Stimulated activated CD8-positive, alpha-beta memory T cell treated with anti-CD3 and anti-CD28 coated beads, Interleukin-15, amount 100 ng/mL, for 24 hours (primary cell): ENCODE data around the gene SLC12A8.

ENCODE experiments used
- DNase-seq: peaks from one replicate; pipeline ENCODE4 v3.0.0-alpha.2; 2020; ENCODE audit warnings: low read depth

SLC12A8 gene

DNA sequence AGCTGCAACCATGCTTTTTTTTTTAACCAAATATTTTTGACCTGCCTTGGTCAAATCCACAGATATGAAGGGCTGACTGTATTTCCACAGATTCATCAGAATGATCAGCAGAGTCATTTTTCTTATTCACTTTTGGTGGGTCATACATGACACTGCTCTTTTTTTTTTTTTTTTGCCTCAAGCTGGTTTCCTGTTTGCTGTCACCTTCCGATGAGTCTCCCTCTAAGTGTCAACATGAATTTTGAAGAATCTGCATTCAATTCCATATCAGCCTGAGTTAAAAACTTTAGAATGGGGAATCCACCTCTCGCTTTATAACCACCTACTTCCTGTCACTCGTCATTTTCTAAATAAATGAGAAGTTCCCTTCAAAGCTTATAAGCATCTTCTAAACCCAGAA lies 2.2 kb upstream of the SLC12A8 start:
- no peak for DNase-seq

DNA sequence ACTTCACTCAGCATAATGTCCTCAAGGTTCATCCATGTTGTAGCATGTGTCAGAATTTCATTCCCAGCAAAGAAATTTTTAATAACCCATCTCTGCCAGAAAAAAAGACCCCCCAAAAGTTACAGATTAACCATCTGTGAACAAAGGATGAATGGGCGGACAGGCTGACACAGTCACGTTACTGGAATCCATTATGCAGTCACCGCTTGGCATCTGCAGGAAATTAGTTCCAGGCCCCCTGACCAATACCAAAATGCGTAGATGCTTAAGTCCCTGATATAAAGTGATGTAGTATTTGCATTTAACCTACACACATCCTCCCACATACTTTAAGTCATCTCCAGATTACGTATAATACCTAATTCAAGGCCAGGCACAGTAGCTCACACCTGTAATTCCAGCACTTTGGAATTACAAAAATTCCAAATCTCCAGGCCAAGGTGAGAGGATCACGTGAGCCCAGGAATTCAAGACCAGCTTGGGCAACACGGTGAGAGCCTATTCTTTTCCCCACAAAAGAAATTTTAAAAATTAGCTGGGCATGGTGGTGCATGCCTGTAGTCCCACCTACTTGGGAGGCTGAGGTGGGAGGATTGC lies 1.5 kb upstream of the SLC12A8 start:
- DNase-seq: no peak

GRCh38 chr3:125213364-125213755 lies 812 bp upstream of the SLC12A8 start:
- no peak for DNase-seq

GRCh38 chr3:125212091-125212508 lies 448 bp downstream of the SLC12A8 start:
- DNase-seq: no peak

DNA sequence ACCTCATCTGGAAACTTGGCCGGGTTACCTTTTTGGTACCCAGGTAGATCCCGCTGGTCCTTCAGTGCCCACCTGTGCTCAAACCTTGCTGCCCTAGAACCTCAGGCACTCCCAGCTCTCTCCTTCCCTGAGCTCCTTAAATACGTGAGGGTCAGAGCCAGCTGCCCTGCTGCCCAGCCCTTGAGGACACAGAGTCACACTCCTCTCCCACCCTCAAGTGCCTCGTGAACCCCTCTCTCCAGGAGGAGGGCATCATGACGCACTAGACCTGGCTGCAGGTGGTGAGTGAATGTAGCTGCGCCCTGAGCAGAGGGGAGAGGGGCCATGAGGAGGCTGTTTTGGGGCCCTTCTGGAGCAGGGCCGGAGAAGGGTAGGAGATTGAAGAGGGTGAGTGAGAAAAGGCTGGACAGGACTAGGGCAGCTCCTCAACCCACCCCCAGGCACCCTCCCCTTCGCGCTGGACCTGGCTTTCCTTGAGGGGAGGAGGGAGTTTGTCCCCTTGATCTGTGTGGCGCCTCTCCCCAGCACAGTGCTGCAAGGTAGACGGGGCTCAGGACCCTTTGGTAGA lies 941 bp downstream of the SLC12A8 start:
- DNase-seq: no peak

- DNase-seq: no peak
Measured at GRCh38 chr3:125207949-125208568, 4.5 kb downstream of the SLC12A8 start.

- no peak for DNase-seq
Measured at GRCh38 chr3:125207507-125207906, 5.0 kb downstream of the SLC12A8 start.

- DNase-seq: no peak
Measured at GRCh38 chr3:125206934-125207333, 5.6 kb downstream of the SLC12A8 start.

GRCh38 chr3:125203731-125204130 lies 8.8 kb downstream of the SLC12A8 start:
- no peak for DNase-seq

- DNase-seq: no peak
Measured at GRCh38 chr3:125202197-125202596, 10.4 kb downstream of the SLC12A8 start.

DNA sequence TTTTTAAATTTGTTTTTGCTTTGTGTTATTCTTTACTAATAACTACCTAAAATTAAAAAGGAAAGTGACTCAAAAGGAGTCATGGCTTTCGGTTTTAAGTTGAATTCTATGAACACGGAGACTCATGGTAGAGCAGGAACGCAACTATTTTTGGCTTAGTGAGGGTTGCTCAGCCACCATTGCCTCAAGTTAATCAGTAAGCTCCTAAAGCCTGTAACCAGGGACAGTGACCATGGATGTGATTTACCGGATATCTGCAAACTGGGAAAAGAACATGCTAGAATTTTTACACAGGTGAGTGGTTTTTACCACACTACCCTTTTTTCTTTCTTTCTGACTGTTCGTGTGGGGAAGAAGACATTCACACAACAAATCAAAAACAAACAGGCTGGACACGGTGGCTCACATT lies 11.8 kb downstream of the SLC12A8 start:
- no peak for DNase-seq

DNA sequence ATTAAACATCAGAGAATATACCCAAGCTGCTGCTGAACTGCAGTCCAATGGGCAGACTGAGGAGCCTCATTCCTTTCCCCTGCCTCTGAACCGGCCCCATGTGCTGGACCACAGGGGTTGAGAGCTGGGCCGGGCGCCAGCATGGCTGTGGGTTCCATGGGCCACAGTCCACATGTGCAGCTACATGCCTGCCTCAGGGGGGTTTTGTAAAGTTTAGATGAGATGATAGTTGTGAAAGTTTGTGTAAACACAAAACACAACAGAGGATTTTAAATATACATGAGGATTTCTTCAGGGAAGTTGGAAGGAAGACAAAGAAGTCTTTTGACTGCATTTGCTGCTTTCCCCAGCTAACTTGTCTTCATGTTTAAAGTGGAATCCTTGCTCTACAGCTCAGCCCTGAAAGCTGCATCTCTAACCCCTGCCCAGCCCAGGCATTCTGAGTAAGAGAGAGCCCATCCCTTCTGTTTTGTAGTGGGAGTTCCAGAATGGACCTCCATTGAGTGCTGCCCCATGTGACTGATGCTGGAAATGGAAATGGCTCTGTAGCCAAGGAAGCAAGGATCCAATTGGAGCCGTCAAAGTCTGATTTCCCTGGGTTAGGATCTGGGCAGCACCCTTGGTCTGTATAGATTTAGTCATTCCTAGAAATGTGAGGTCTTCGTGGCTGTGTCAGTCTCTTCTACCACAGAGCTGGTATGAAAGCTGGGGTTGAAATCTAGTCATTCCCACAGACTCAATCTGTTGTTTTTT lies 17.5 kb downstream of the SLC12A8 start:
- no peak for DNase-seq

- DNase-seq: no peak
Measured at GRCh38 chr3:125194061-125194848, 18.3 kb downstream of the SLC12A8 start.

GRCh38 chr3:125192190-125193035 lies 20.1 kb downstream of the SLC12A8 start:
- DNase-seq: no peak

- no peak for DNase-seq
Measured at GRCh38 chr3:125191730-125192129, 20.8 kb downstream of the SLC12A8 start.

DNA sequence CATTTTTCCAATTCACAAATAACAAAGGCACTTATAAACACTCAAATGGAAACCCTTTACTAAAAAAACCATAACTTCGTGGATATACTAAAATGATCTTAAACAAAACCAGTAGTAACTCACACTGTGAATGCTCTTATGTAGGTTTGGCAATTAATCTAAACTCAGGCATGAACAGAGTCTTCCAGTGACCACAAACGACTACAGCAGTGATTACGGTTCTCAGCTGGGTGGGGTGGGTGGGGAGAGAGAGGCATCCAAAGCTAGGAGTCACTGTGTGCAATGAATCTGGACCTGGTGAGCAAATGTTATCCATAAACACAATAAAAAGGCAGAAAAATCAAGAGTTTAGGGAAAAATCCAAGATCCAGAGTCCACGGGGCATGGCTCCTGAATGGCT lies 21.3 kb downstream of the SLC12A8 start:
- DNase-seq: no peak

DNA sequence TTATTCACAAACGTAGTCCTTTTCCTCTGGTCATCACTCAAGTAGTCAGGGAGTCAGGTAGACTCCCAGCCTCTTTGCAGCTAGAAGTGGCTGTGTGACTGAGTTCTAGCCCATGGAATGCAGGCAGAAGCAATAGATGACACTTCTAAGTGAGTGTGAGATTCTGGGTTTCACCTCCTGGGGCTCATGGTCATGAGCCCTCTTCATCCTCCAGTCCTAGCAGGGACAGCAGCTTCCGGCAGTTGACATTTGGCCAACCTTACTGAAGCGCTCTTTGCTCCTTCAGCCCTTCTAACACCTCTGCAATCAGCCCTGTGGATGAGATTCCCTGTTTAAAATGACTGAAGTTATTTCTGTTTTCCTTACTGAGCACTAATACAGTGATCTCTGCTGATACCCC lies 21.8 kb downstream of the SLC12A8 start:
- no peak for DNase-seq

DNA sequence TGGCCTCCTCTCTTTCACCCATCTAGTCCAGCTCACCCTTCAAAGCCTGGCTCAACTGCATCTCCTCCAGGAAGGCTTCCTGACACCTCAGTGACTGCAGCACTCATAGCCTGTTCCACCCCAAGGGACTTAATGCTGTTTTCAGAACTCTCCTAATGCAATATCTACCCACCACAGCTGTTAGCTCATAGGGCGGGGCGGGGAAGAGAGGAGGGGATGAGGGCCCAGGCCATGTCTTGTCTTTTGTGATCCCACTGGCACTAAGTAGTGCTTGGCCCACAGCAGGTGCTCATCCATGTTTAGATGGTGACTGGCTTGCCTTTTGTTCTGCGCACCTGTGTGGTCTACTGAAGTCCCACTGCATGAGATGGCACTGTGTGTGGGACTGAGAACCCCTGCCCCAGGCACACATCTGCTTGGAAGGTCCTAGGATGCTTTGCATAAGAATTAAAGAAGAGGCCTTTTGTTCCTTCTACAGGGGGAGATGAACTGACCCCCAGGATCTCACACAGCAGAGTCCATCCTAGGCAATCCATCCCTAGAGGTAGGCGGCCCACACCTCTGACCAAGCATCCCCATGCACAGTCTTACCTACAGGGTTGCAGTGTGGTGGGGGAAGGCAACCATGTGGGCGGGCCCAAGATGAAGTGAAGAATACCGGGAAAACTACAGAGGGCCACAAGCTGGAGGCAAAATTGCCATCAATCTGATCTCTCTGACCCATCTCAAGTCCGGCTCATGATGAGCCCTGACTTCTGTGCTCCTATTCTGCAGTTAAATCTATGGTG lies 23.0 kb downstream of the SLC12A8 start:
- DNase-seq: no peak

- no peak for DNase-seq
Measured at GRCh38 chr3:125188955-125189354, 23.6 kb downstream of the SLC12A8 start.

GRCh38 chr3:125187599-125187910 lies 25.0 kb downstream of the SLC12A8 start:
- no peak for DNase-seq
